ENCODE data around the gene IL36RN. TPM values are rescaled to one million over a fixed set of nuclear protein-coding genes. Genes with fewer than 3 reads are reported as not detected.

The IL36RN gene
- total and polyA plus RNA-seq, 2 of the 13 experiments (the other 11 are each of a cell fraction or from before 2014, with no cell fraction given), result not detected

DNA sequence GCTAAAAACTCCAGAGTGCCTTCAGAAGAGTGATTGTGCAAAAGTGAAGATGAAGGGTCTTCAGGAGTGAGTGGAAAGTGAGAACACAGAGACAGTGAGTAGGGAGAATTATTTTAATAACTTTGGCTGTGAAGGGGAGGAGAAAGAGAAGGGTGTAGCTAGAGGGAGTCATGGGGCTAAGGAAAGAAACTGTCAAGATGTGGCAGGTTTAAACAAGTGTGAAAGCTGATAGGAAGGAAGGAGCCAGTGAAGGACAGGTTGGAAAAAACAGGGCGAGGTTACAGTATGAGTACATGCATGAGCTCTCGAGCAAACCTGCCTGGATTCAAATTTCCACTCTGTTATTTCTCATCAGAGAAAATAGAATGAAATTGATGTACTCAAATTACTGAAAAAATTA is 26.5 kb downstream of the IL36RN start (continued):
- TF ChIP-seq, protein P1, sequence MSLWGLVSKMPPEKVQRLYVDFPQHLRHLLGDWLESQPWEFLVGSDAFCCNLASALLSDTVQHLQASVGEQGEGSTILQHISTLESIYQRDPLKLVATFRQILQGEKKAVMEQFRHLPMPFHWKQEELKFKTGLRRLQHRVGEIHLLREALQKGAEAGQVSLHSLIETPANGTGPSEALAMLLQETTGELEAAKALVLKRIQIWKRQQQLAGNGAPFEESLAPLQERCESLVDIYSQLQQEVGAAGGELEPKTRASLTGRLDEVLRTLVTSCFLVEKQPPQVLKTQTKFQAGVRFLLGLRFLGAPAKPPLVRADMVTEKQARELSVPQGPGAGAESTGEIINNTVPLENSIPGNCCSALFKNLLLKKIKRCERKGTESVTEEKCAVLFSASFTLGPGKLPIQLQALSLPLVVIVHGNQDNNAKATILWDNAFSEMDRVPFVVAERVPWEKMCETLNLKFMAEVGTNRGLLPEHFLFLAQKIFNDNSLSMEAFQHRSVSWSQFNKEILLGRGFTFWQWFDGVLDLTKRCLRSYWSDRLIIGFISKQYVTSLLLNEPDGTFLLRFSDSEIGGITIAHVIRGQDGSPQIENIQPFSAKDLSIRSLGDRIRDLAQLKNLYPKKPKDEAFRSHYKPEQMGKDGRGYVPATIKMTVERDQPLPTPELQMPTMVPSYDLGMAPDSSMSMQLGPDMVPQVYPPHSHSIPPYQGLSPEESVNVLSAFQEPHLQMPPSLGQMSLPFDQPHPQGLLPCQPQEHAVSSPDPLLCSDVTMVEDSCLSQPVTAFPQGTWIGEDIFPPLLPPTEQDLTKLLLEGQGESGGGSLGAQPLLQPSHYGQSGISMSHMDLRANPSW (CRISPR knock-in tag; IDR thresholded peaks at IDR 0.05; ENCODE audit: borderline replicate concordance), result no peak
- TF ChIP-seq, protein P2, sequence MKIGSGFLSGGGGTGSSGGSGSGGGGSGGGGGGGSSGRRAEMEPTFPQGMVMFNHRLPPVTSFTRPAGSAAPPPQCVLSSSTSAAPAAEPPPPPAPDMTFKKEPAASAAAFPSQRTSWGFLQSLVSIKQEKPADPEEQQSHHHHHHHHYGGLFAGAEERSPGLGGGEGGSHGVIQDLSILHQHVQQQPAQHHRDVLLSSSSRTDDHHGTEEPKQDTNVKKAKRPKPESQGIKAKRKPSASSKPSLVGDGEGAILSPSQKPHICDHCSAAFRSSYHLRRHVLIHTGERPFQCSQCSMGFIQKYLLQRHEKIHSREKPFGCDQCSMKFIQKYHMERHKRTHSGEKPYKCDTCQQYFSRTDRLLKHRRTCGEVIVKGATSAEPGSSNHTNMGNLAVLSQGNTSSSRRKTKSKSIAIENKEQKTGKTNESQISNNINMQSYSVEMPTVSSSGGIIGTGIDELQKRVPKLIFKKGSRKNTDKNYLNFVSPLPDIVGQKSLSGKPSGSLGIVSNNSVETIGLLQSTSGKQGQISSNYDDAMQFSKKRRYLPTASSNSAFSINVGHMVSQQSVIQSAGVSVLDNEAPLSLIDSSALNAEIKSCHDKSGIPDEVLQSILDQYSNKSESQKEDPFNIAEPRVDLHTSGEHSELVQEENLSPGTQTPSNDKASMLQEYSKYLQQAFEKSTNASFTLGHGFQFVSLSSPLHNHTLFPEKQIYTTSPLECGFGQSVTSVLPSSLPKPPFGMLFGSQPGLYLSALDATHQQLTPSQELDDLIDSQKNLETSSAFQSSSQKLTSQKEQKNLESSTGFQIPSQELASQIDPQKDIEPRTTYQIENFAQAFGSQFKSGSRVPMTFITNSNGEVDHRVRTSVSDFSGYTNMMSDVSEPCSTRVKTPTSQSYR (CRISPR knock-in tag; IDR thresholded peaks at IDR 0.05; ENCODE audit: borderline replicate concordance), result no peak
- TF ChIP-seq SIN3B (IDR thresholded peaks at IDR 0.05; ENCODE audit: low read length), result no peak
- no peak for TF ChIP-seq SRSF4 (IDR thresholded peaks at IDR 0.05; ENCODE audit: low read depth, low read length, poor library complexity, severe bottlenecking)
- no peak for TF ChIP-seq CHCHD3 (CRISPR knock-in tag; IDR thresholded peaks at IDR 0.05)
- TF ChIP-seq, protein P3, sequence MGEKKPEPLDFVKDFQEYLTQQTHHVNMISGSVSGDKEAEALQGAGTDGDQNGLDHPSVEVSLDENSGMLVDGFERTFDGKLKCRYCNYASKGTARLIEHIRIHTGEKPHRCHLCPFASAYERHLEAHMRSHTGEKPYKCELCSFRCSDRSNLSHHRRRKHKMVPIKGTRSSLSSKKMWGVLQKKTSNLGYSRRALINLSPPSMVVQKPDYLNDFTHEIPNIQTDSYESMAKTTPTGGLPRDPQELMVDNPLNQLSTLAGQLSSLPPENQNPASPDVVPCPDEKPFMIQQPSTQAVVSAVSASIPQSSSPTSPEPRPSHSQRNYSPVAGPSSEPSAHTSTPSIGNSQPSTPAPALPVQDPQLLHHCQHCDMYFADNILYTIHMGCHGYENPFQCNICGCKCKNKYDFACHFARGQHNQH (CRISPR knock-in tag; IDR thresholded peaks at IDR 0.05), result no peak
- TF ChIP-seq HNF4G (IDR thresholded peaks at IDR 0.05; ENCODE audit: borderline replicate concordance, low read depth, low read length), result no peak
- no peak for TF ChIP-seq HNF4G (CRISPR knock-in tag; IDR thresholded peaks at IDR 0.05; ENCODE audit: borderline replicate concordance, low read depth)

Measured in HepG2 (cell line).